HG03442 (cell line): ENCODE measurements around the gene CD2AP.
"Not testable (repeated sequence)": the region's sequence is repeated elsewhere in the genome, so short reads cannot be mapped to it uniquely, and the experiment has no call there.

Experiments used
- ATAC-seq: cut with Tn5 transposase; IDR thresholded peaks from one replicate; pipeline ENCODE4 v1.9.1; 2021; ENCODE audit warnings: mild to moderate bottlenecking, moderate library complexity; ENCODE audit not compliant: unreplicated experiment

The CD2AP gene

GRCh38 chr6:47495954-47496545 lies 18.5 kb downstream of the CD2AP start:
- ATAC-seq: no peak

- no peak for ATAC-seq
Measured at GRCh38 chr6:47496935-47497579, 19.5 kb downstream of the CD2AP start.

GRCh38 chr6:47502920-47503319 lies 25.3 kb downstream of the CD2AP start:
- ATAC-seq: no peak

- ATAC-seq: no peak
Measured at GRCh38 chr6:47509937-47510336, 32.3 kb downstream of the CD2AP start.

GRCh38 chr6:47512872-47513271 lies 35.3 kb downstream of the CD2AP start:
- ATAC-seq: no peak

GRCh38 chr6:47519279-47519678 lies 41.7 kb downstream of the CD2AP start:
- no peak for ATAC-seq

- ATAC-seq: no peak
Measured at GRCh38 chr6:47520282-47520681, 42.7 kb downstream of the CD2AP start.

- no peak for ATAC-seq
Measured at GRCh38 chr6:47521961-47522360, 44.4 kb downstream of the CD2AP start.

- ATAC-seq: no peak
Measured at GRCh38 chr6:47524136-47524845, 46.7 kb downstream of the CD2AP start.

GRCh38 chr6:47525330-47526057 lies 47.9 kb downstream of the CD2AP start:
- ATAC-seq: no peak

- no peak for ATAC-seq
Measured at GRCh38 chr6:47527274-47527673, 49.7 kb downstream of the CD2AP start.

- no peak for ATAC-seq
Measured at GRCh38 chr6:47529734-47530133, 52.1 kb downstream of the CD2AP start.

- ATAC-seq: no peak
Measured at GRCh38 chr6:47532981-47533585, 55.5 kb downstream of the CD2AP start.

GRCh38 chr6:47534063-47534462 lies 56.5 kb downstream of the CD2AP start:
- no peak for ATAC-seq

GRCh38 chr6:47535316-47536225 lies 58.0 kb downstream of the CD2AP start:
- ATAC-seq: no peak

- ATAC-seq: no peak
Measured at GRCh38 chr6:47536816-47537401, 59.3 kb downstream of the CD2AP start.

- no peak for ATAC-seq
Measured at GRCh38 chr6:47545223-47545622, 67.6 kb downstream of the CD2AP start.

- ATAC-seq: no peak
Measured at GRCh38 chr6:47551670-47552069, 74.1 kb downstream of the CD2AP start.

- ATAC-seq: no peak
Measured at GRCh38 chr6:47552319-47552718, 74.7 kb downstream of the CD2AP start.

- ATAC-seq: not testable (repeated sequence)
Measured at GRCh38 chr6:47553243-47553642, 75.7 kb downstream of the CD2AP start.
